ENCODE results near the gene KLHDC4.
"Not testable (repeated sequence)": the region's sequence is repeated elsewhere in the genome, so short reads cannot be mapped to it uniquely, and the experiment has no call there.

KLHDC4 gene

GRCh38 chr16:87765776-87766484 is at the start of gene KLHDC4:
Gene KLHDC4 (minus strand): TSS chr16:87765986. CDS start chr16:87765890, 96 bp downstream.
- no peak for TF ChIP-seq CTCF (IDR thresholded peaks at IDR 0.05; ENCODE audit: low read length)
- TF ChIP-seq EZH2phosphoT487 (IDR thresholded peaks at IDR 0.05; ENCODE audit: low read length) = no peak
- no peak for TF ChIP-seq EZH2 (optimal IDR thresholded peaks at IDR 0.05; ENCODE audit: low read depth, low read length)
- peaks cover 41% of the 10 kb centered on the region for H3K79me2 ChIP-seq (ENCODE audit: low read length)
- H3K4me3 ChIP-seq (ENCODE audit: low read length) = peak within 1 kb of the TSS; percentile 87

GRCh38 chr16:87815567-87815966 is 49.8 kb upstream of the KLHDC4 start:
- no peak for DNase-seq
- no peaks in the 10 kb centered on the region for H3F3A ChIP-seq (ENCODE audit: insufficient read depth, low read length)
- H3K4me2 ChIP-seq (ENCODE audit: low read depth, low read length) = no peak overlapping the region
- H3K4me1 ChIP-seq (ENCODE audit: low read length) = peaks cover 5% of the 10 kb centered on the region; the same call in 1 of the 2 replicates
- no peaks in the 10 kb centered on the region for H3K9me2 ChIP-seq (replicated peaks; ENCODE audit: insufficient read depth, low read length)
- H4K20me1 ChIP-seq (ENCODE audit: insufficient read depth, low read length) = no peaks in the 10 kb centered on the region
- no peaks in the 10 kb centered on the region for H3K9me3 ChIP-seq (replicated peaks; ENCODE audit: insufficient read depth, low read length)
- H3K27me3 ChIP-seq (replicated peaks; ENCODE audit: insufficient read depth, low read length) = no peaks in the 10 kb centered on the region
- H3K36me3 ChIP-seq (replicated peaks; ENCODE audit: insufficient read depth, low read length) = no peaks in the 10 kb centered on the region
- no peak overlapping the region for H2AFZ ChIP-seq (ENCODE audit: low read length)
- H3K27ac ChIP-seq (ENCODE audit: low read length) = no peak overlapping the region
- no peak overlapping the region for H3K4me3 ChIP-seq (ENCODE audit: low read length)
- H3K9ac ChIP-seq (ENCODE audit: low read length) = no peak overlapping the region
- TF ChIP-seq CTCF (IDR thresholded peaks at IDR 0.05; ENCODE audit: low read length) (no peak), EZH2 (optimal IDR thresholded peaks at IDR 0.05; ENCODE audit: low read depth, low read length) (no peak), EZH2phosphoT487 (IDR thresholded peaks at IDR 0.05; ENCODE audit: low read length) (no peak)
- H3K79me2 ChIP-seq (ENCODE audit: low read length) = no peaks in the 10 kb centered on the region

More at GRCh38 chr16:87765776-87766484, at the start of gene KLHDC4:
- no peaks in the 10 kb centered on the region for H3K9me2 ChIP-seq (replicated peaks; ENCODE audit: insufficient read depth, low read length)
- peak within 1 kb of the TSS; percentile 42; the same call in 1 of the 2 replicates for H2AFZ ChIP-seq (ENCODE audit: low read length)
- peak; percentile 72 for DNase-seq
- no peaks in the 10 kb centered on the region for H3K4me1 ChIP-seq (ENCODE audit: low read length)
- H3K4me2 ChIP-seq (ENCODE audit: low read depth, low read length) = peak within 1 kb of the TSS; percentile 82
- no peaks in the 10 kb centered on the region for H3K9me3 ChIP-seq (replicated peaks; ENCODE audit: insufficient read depth, low read length)
- H3K36me3 ChIP-seq (replicated peaks; ENCODE audit: insufficient read depth, low read length) = no peaks in the 10 kb centered on the region
- H3F3A ChIP-seq (ENCODE audit: insufficient read depth, low read length) = 0 out of 2 replicates have a peak, but pooled peaks cover 3% of the 10 kb centered on the region
- no peaks in the 10 kb centered on the region for H3K27me3 ChIP-seq (replicated peaks; ENCODE audit: insufficient read depth, low read length)
- no peaks in the 10 kb centered on the region for H4K20me1 ChIP-seq (ENCODE audit: insufficient read depth, low read length)
- peak within 1 kb of the TSS; percentile 85 for H3K9ac ChIP-seq (ENCODE audit: low read length)
- H3K27ac ChIP-seq (ENCODE audit: low read length) = peak within 1 kb of the TSS; percentile 57; the same call in 1 of the 2 replicates

DNA sequence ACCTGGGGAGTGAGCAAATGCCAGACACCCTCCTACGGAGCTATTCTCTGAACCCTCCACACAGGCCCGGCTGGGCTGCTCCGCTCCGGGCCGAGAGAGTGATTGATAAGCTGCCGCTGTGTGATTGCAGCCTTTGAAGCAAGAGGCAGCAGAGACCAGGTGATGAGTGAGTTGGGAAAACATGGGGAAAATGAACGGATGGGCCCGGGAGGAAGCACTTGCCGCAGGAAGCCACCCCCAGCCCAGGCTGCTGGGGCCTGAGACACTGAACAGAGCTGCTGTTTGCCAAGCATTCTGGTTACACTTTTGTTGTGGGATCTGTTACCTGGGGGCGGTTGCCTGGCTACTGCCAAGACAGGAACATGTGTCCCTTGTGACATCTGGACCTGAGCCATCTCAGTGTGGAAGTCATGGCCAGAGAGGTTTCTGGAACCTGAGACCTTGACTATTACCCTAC is 46.4 kb upstream of the KLHDC4 start:
- Histone ChIP-seq H3K4me2 (ENCODE audit: low read depth, low read length) (no peak overlapping the region), H4K20me1 (ENCODE audit: insufficient read depth, low read length) (no peaks in the 10 kb centered on the region), H3K27ac (ENCODE audit: low read length) (no peak overlapping the region), H3K27me3 (replicated peaks; ENCODE audit: insufficient read depth, low read length) (no peaks in the 10 kb centered on the region), H2AFZ (ENCODE audit: low read length) (no peak overlapping the region), H3K9ac (ENCODE audit: low read length) (no peak overlapping the region), H3K9me2 (replicated peaks; ENCODE audit: insufficient read depth, low read length) (no peaks in the 10 kb centered on the region), H3F3A (ENCODE audit: insufficient read depth, low read length) (peaks cover 17% of the 10 kb centered on the region), H3K9me3 (replicated peaks; ENCODE audit: insufficient read depth, low read length) (no peaks in the 10 kb centered on the region), H3K4me3 (ENCODE audit: low read length) (no peak overlapping the region), H3K36me3 (replicated peaks; ENCODE audit: insufficient read depth, low read length) (no peaks in the 10 kb centered on the region), H3K79me2 (ENCODE audit: low read length) (no peaks in the 10 kb centered on the region), H3K4me1 (ENCODE audit: low read length) (peaks cover 15% of the 10 kb centered on the region)
- TF ChIP-seq EZH2 (optimal IDR thresholded peaks at IDR 0.05; ENCODE audit: low read depth, low read length) (no peak), CTCF (IDR thresholded peaks at IDR 0.05; ENCODE audit: low read length) (no peak), EZH2phosphoT487 (IDR thresholded peaks at IDR 0.05; ENCODE audit: low read length) (no peak)
- DNase-seq = no peak

DNA sequence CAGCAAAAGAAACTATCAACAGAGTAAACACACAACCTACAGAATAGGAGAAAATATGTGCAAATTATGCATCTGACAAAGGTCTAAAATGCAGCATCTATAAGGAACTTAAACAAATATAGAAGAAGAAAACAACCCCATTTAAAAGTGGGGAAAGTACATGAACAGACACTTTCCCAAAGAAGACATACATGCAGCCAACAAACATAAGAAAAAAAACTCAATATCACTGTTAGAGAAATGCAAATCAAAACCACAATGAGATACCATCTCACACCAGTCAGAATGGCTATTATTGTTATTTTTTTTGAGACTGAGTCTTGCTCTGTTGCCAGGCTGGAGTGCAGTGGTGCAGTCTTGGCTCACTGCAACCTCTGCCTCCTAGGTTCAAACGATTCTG is 45.7 kb upstream of the KLHDC4 start:
- not testable (repeated sequence) for H3K4me2 ChIP-seq (ENCODE audit: low read depth, low read length)

More for the DNA sequence above, 45.7 kb upstream of the KLHDC4 start:
- H3K4me1 ChIP-seq (ENCODE audit: low read length) = peaks cover 23% of the 10 kb centered on the region
- H3K9me3 ChIP-seq (replicated peaks; ENCODE audit: insufficient read depth, low read length); H3K9me2 ChIP-seq (replicated peaks; ENCODE audit: insufficient read depth, low read length); H3K9ac ChIP-seq (ENCODE audit: low read length); H3K4me3 ChIP-seq (ENCODE audit: low read length); DNase-seq; H3K79me2 ChIP-seq (ENCODE audit: low read length); H3K27ac ChIP-seq (ENCODE audit: low read length); H3K27me3 ChIP-seq (replicated peaks; ENCODE audit: insufficient read depth, low read length); H4K20me1 ChIP-seq (ENCODE audit: insufficient read depth, low read length); H2AFZ ChIP-seq (ENCODE audit: low read length); H3K36me3 ChIP-seq (replicated peaks; ENCODE audit: insufficient read depth, low read length): not testable (repeated sequence)
- H3F3A ChIP-seq (ENCODE audit: insufficient read depth, low read length) = peaks cover 17% of the 10 kb centered on the region

All from MM.1S (cell line).